Hindlimb muscle (tissue), 1 donor: ENCODE results near the gene CEP112. TPM values are rescaled to one million over a fixed set of nuclear protein-coding genes. Genes with fewer than 3 reads are reported as not detected.

Experiments
- DNase-seq: peaks from one replicate; pipeline ENCODE4 v3.0.0-alpha.2; 2013
- polyA plus RNA-seq: library from polyadenylated mRNA; unstranded; fragments of 120-200 nt; gene quantifications from one replicate; pipeline ENCODE4 v1.2.1, GENCODE V29; 2013; ENCODE audit not compliant: insufficient read length

The CEP112 gene
- polyA plus RNA-seq, 1 donor = 14.8 TPM

GRCh38 chr17:66056148-66056547 is 135.8 kb downstream of the CEP112 start:
- DNase-seq = no peak

DNA sequence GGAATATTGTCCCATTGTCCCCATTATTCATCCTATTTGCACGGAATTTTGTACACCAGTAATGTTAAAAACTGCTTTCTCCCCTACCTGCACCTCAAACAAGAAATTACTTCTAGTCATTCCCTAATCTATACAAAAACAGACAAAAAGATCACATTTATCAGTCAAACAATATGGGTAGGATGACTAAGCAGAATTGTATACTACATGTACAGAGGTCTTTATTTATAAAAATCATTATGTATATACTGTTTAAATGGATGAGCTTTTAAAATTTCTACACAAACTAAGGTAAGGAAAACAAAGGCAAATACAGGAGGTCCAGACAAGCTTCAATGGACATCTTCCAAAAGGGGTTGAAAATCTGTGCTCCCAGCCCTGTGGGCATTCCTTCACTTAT is 137.7 kb downstream of the CEP112 start:
- no peak for DNase-seq

GRCh38 chr17:66044083-66044482 is 147.8 kb downstream of the CEP112 start:
- DNase-seq = no peak

- DNase-seq = no peak
Measured at GRCh38 chr17:66043419-66043818, 148.5 kb downstream of the CEP112 start.

DNA sequence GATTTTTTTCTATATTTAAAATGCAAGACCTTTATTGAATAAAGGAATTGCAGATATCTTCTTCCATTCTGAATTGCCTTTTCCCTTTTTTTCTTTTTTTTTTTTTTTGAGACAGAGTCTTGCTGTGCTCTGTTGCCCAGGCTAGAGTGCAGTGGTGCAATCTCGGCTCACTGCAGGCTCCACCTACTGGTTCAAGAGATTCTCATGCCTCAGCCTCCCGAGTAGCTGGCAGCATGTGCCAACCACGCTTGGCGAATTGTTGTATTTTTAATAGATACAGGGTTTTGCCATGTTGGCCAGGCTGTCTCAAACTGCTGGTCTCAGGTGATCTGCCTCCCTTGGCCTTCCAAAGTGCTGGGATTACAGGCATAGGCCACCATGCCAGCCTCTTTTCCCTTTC is 151.5 kb downstream of the CEP112 start:
- no peak for DNase-seq

- no peak for DNase-seq
Measured at GRCh38 chr17:66038125-66038524, 153.8 kb downstream of the CEP112 start.

DNA sequence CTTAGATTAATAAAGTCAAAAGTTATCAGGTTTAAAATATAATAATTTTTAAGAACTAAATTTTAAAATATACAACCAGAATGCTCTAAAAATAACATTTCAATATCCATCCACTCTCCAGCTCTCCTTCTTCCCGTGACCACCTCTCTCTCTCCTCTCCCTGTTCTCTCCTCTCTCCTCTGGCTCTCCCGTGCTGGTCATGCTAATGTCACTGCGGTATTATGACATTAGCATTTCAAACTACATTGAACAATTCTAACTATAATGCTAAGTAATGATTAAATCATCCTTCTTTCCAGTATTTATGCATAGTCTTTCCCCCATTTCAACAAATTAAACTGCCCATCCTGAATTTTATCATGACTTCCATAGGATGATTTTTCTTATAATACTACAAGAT is 154.7 kb downstream of the CEP112 start:
- no peak for DNase-seq

DNA sequence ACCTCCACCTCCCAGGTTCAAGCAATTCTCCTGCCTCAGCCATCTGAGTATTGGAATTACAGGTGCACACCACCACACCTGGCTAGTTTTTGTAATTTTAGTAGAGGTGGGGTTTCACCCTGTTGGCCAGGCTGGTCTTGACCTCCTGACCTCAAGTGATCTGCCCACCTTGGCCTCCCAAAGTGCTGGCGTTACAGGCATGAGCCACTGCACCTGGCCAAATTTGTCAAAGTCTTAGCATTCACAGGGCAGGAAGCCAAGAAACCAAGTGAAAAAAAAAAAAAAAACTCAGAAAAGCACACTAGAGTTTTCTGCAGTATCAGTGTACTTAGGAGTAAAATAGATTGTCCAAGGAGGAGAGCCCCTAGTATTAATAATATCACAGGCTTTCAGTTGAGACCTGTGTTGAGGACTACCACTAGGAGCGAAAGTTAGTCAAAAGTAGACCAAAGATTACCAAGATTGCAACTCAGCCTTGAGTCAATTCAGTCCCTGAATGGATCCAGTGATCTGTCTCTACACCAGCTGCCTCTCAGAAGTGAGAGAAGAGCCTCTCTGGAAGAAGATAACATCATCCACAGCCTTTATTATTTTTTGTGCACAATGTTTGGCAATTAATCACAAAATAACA is 159.7 kb downstream of the CEP112 start:
- DNase-seq = no peak

DNA sequence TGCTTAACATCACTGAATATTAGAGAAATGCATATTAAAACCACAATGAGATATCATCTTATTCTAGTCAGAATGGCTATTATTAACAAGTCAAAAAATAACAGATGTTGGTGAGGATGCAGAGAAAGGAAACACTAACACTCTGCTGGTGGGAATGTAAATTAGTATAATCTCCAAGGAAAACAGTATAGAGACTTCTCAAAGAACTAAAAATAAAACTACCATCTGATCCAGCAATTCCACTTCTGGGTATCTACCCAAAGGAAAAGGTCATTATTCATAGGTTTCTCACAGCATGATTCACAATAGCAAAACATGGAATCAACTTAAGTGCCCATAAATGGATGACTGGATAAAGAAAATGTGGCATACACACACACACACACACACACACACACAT is 166.4 kb downstream of the CEP112 start:
- no peak for DNase-seq

- no peak for DNase-seq
Measured at GRCh38 chr17:66021757-66022156, 170.2 kb downstream of the CEP112 start.

GRCh38 chr17:66018786-66019185 is 173.1 kb downstream of the CEP112 start:
- no peak for DNase-seq

GRCh38 chr17:66016231-66016630 is 175.7 kb downstream of the CEP112 start:
- no peak for DNase-seq

DNA sequence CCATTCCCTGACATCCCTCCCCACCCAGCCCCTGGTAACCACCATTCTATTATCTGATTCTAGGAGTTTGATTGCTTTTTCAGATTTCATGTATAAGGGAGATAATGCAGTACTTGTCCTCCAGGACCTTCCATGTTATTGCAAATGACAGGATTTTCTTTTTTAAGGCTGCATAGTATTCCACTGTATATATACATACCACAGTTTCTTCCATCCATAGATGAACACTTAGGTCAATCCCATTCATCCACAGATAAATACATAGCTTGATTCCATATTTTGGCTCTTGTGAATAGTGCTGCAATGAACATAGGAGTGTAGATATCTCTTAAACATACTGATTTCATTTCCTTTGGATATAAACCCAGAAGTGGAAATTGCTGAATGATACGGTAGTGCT is 183.3 kb downstream of the CEP112 start:
- DNase-seq = no peak

GRCh38 chr17:66006654-66007053 is 185.3 kb downstream of the CEP112 start:
- DNase-seq = no peak

DNA sequence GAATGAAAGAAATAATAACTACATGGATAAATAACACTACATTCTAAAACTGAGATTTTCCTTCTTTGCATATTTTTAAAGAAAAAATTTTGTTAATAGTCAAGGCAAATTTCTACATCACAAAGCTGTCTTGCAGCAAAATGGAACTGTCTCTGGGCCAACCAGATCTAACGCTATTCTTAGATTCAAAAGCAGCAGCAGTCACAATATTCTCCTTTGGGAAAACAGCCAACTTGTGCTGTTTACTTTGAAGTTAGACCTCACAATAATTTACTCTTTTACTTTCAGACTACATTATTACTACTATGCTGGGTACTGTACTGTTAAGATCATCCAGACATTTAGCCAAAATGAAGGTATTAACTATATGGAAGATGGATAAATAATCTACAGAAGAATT is 189.1 kb downstream of the CEP112 start:
- no peak for DNase-seq

- no peak for DNase-seq
Measured at GRCh38 chr17:66002063-66002585, 189.8 kb downstream of the CEP112 start.

DNA sequence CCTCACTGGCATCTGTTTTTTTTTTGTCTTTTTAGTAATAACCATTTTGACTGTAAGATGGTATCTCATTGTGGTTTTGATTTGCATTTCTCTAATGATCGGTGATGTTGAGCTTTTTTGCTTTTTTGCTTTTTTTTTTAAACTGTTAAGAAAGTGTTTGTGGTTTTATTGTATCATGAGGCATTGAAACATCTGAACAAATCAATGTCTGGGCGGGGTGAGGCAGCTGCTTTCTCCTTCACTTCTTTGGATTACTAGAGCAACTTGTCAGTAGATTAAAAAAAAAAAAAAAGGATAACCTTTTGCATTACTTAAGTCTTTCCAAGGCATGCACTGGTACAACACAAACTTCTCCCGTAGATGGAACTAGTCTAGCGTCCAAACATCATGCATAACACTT is 191.7 kb downstream of the CEP112 start:
- no peak for DNase-seq

GRCh38 chr17:65998675-65999074 is 193.3 kb downstream of the CEP112 start:
- DNase-seq = no peak

DNA sequence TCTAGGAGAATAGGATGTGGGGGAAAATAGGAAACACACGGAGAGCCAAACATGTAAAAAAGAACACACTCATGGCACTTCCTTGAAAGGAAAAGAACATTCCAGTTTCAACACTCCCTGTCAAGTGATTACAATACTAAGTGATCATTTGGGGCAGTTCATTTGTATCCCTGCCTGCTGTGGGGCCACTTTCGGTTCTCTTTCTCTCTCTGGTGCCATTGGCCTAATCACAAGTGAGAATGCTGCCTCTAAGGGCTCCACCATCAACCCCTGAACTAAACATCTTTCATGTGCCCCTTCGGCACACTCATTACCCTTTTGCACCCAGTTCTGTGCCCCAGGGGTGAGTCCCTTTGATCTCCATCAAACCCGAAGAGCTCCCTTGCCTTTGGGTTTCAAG is 197.3 kb downstream of the CEP112 start:
- no peak for DNase-seq

DNA sequence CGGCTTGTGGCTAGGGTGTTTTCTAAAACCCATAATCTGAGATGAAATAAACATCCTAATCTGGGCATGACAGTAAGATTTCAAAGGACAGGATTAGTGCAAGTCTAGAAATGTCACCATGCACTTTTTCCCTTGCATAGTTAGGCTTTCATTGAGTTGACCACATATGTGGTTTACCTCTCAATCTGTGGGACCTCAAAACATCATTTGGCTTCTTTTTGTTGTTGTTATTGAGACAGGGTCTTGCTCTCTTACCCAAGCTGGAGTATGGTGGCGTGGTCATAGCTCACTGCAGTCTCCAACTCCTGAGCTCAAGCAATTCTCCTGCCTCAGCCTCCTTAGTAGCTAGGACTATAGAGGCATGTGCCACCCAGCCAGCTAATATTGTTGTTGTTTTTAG is 197.8 kb downstream of the CEP112 start:
- no peak for DNase-seq

DNA sequence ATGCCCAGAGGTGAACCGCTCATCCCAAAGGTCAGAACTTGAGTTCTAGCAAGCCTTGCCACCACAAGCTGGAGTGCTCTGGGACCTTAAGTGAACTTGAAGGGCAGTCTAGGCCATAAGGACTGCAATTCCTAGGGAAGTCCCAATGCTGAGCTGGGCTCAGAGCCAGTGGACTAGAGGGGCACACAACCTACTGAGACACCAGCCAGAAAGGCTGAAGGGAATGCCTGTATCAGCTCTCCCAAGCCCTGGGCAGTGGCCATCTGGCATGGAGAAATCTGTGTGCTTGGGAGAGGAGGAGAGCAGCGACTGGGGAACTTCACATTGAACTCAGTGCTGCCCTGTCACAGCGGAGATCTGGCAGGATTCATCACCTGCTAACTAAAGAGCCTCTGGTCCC is 201.3 kb downstream of the CEP112 start:
- DNase-seq = no peak

- no peak for DNase-seq
Measured at GRCh38 chr17:65988451-65988850, 203.5 kb downstream of the CEP112 start.

DNA sequence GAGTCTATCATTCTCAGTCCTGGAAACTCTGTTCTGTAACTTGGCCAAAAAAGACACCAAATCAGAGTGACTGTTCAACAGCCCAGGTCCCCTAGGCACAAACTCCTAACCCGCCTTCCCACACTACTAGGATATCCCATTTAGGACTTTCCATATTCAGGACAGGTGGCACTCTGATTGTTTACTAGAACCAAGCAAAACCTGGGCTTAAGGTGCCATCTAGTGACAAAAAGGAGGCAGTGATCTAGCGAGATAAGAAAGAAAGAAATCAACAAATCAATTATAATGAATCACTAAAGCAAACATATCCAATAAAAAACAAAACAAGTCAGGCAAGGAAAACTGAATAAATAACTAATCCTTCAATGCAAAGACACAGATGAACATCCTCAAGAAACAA is 203.9 kb downstream of the CEP112 start:
- no peak for DNase-seq

DNA sequence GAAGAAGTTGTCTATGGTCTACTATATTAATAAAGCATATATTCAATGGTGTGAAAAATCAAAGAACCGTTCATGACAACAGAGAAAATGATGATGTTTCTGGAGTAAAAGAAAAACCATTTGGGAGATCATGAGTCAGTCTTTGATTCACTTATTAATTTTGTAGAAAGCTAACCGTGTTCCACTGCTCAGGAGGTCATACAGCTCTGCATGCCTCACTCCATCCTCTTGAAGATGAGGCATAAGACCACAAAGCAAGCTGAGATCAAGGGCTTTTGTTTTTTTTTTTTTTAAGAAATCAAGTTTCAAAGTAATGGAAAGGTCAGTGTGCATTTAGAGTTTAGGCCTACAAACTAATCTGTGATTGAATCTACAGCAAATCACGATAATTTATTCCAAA is 206.4 kb downstream of the CEP112 start:
- DNase-seq = no peak

GRCh38 chr17:65984299-65984698 is 207.6 kb downstream of the CEP112 start:
- DNase-seq = no peak
